GM18951 (cell line): ENCODE measurements around the gene C2CD3.

ENCODE experiments used
- POLR2A ChIP-seq: IDR thresholded peaks from 4 replicates; pipeline ENCODE4 v1.6.1; 2011; ENCODE audit warnings: mild to moderate bottlenecking; ENCODE audit not compliant: insufficient read length, insufficient read depth; ENCODE audit errors: extremely low read depth
- in situ Hi-C: fragments of 300-500 bp; cut with MboI; formaldehyde crosslinking; loops from one replicate; pipeline ENCODE4 v1.12.0; 2022; ENCODE audit warnings: low sequenced_read_pairs, mixed read lengths, inconsistent platforms; ENCODE audit not compliant: unreplicated experiment

C2CD3 gene

GRCh38 chr11:74179234-74180052 is 8.6 kb upstream of the C2CD3 start:
- in situ Hi-C loops: no loop called here
- no peak for TF ChIP-seq POLR2A

- no peak for TF ChIP-seq POLR2A
- in situ Hi-C loops: no loop called here
Measured at GRCh38 chr11:74175920-74176319, 5.1 kb upstream of the C2CD3 start.

GRCh38 chr11:74171997-74172396 is 1.2 kb upstream of the C2CD3 start:
- in situ Hi-C loops: no loop called here
- TF ChIP-seq POLR2A: no peak

- TF ChIP-seq POLR2A: no peak
Measured at GRCh38 chr11:74171630-74171968, 797 bp upstream of the C2CD3 start.

GRCh38 chr11:74169738-74170458 is 904 bp downstream of the C2CD3 start:
- in situ Hi-C loops: no loop called here

More at GRCh38 chr11:74171630-74171968, 797 bp upstream of the C2CD3 start:
- in situ Hi-C loops: no loop called here

GRCh38 chr11:74168838-74169237 is 2.0 kb downstream of the C2CD3 start:
- in situ Hi-C loops: no loop called here
- TF ChIP-seq POLR2A: no peak

More at GRCh38 chr11:74169738-74170458, 904 bp downstream of the C2CD3 start:
- no peak for TF ChIP-seq POLR2A

GRCh38 chr11:74162681-74163467 is 7.9 kb downstream of the C2CD3 start:
- in situ Hi-C loops: no loop called here
- TF ChIP-seq POLR2A: no peak

GRCh38 chr11:74159642-74160041 is 11.2 kb downstream of the C2CD3 start:
- in situ Hi-C loops: no loop called here
- TF ChIP-seq POLR2A: no peak

- TF ChIP-seq POLR2A: no peak
- in situ Hi-C loops: no loop called here
Measured at GRCh38 chr11:74157169-74157568, 13.6 kb downstream of the C2CD3 start.

- TF ChIP-seq POLR2A: no peak
- in situ Hi-C loops: no loop called here
Measured at GRCh38 chr11:74154620-74155281, 16.1 kb downstream of the C2CD3 start.

GRCh38 chr11:74153224-74153623 is 17.6 kb downstream of the C2CD3 start:
- TF ChIP-seq POLR2A: no peak
- in situ Hi-C loops: no loop called here

GRCh38 chr11:74147199-74147929 is 23.4 kb downstream of the C2CD3 start:
- in situ Hi-C loops: no loop called here
- no peak for TF ChIP-seq POLR2A
